ENCODE results near the gene NRXN3.

- TF ChIP-seq CTCF (IDR thresholded peaks at IDR 0.05) (no peak), POLR2AphosphoS5 (IDR thresholded peaks at IDR 0.05; ENCODE audit: low read depth, low read length) (no peak), REST (IDR thresholded peaks at IDR 0.05; ENCODE audit: insufficient read depth in 1 of 2, low read depth in 2 of 2, low read length in 1 of 2) (no peak), TCF7L2 (IDR thresholded peaks at IDR 0.05; ENCODE audit: low read depth, low read length) (no peak)
These were observed 1104.6 kb downstream of the NRXN3 start for GRCh38 chr14:79274641-79275291.

Data from Panc1 (cell line).